Cardiac muscle cell (in vitro differentiated cells and primary cell): ENCODE results near the gene ATG101. TPM values are rescaled to one million over a fixed set of nuclear protein-coding genes. Genes with fewer than 3 reads are reported as not detected.
A peak's percentile ranks its signal among the peaks of the same experiment; 100 is the strongest.

Experiments
- DNase-seq, 2 donors: peaks; one replicate each; pipeline versions ENCODE4 v3.0.0 to v3.0.0-alpha.2; 2010 to 2017; ENCODE audit warnings: low read depth in 1 of 2, low spot score in 1 of 2
- H3K27ac ChIP-seq: fragments of 200-600 bp; sonication (generic); 2 replicates; pipeline ENCODE4 v1.5.1; 2016
- H3K27me3 ChIP-seq: fragments of 200-600 bp; sonication (generic); 2 replicates; pipeline ENCODE4 v1.6.0; 2016; ENCODE audit warnings: control low read depth
- H3K36me3 ChIP-seq: fragments of 200-600 bp; sonication (generic); 2 replicates; pipeline ENCODE4 v1.5.1; 2016; ENCODE audit warnings: control low read depth
- H3K4me1 ChIP-seq: fragments of 200-600 bp; sonication (generic); 2 replicates; pipeline ENCODE4 v1.8.1; 2017; ENCODE audit warnings: low read depth, mild to moderate bottlenecking, mixed run types
- H3K4me3 ChIP-seq: fragments of 200-600 bp; sonication (generic); 2 replicates; pipeline ENCODE4 v1.5.1; 2016; ENCODE audit warnings: mild to moderate bottlenecking
- H3K9me3 ChIP-seq: fragments of 200-600 bp; sonication (generic); 2 replicates; pipeline ENCODE4 v1.5.1; 2017; ENCODE audit warnings: low read depth, mild to moderate bottlenecking, control low read depth
- polyA plus RNA-seq: library from polyadenylated mRNA; unstranded; fragments of >200 nt; fragmentation: Nextera tagmentation; extraction: Ambion mirVana; gene quantifications from 2 replicates; pipeline ENCODE4 v1.2.1, GENCODE V29; 2016
- total RNA-seq: library from RNA; depleted of rRNA; stranded (reverse); fragments of >200 nt; gene quantifications from 2 replicates; pipeline ENCODE4 v1.2.3, GENCODE V29; 2016
- TF ChIP-seq, protein P1 (sequence below): IDR thresholded peaks from 2 replicates; pipeline ENCODE4 v1.5.1; 2012; ENCODE audit warnings: low read depth, mild to moderate bottlenecking, low read length

The ATG101 gene
- total and polyA plus RNA-seq, 2 experiments from 2014 or later: 36.6 to 37.4 TPM

- TF ChIP-seq, protein P1, sequence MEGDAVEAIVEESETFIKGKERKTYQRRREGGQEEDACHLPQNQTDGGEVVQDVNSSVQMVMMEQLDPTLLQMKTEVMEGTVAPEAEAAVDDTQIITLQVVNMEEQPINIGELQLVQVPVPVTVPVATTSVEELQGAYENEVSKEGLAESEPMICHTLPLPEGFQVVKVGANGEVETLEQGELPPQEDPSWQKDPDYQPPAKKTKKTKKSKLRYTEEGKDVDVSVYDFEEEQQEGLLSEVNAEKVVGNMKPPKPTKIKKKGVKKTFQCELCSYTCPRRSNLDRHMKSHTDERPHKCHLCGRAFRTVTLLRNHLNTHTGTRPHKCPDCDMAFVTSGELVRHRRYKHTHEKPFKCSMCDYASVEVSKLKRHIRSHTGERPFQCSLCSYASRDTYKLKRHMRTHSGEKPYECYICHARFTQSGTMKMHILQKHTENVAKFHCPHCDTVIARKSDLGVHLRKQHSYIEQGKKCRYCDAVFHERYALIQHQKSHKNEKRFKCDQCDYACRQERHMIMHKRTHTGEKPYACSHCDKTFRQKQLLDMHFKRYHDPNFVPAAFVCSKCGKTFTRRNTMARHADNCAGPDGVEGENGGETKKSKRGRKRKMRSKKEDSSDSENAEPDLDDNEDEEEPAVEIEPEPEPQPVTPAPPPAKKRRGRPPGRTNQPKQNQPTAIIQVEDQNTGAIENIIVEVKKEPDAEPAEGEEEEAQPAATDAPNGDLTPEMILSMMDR: peak; percentile 18
- no peak for DNase-seq
- Histone ChIP-seq H3K4me1 (peaks cover 22% of the 10 kb centered on the region), H3K9me3 (no peaks in the 10 kb centered on the region), H3K27ac (no peak overlapping the region), H3K4me3 (peak overlapping the region; percentile 39), H3K36me3 (no peaks in the 10 kb centered on the region), H3K27me3 (peaks cover 12% of the 10 kb centered on the region)
Measured at GRCh38 chr12:52023976-52024688, 45.6 kb upstream of the ATG101 start.

DNA sequence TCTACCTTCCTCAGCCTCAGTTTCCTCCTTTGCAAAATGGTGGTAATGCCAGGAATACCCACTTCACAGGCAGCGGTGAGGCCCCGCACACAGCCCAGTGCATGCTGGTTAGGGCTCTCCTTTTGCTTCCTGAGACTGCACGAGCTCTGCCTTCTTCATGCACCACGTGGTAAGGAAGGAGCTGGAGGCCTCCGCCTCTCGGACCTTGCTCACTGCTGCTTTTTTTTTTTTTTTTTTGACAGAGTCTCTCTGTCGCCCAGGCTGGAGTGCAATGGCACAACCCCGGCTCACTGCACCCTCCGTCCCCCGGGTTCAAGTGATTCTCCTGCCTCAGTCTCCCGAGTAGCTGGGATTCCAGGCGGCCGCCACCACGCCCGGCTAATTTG is 44.9 kb upstream of the ATG101 start:
- peaks cover 25% of the 10 kb centered on the region for H3K4me1 ChIP-seq
- H3K4me3 ChIP-seq: no peak overlapping the region
- H3K27ac ChIP-seq: no peak overlapping the region
- no peaks in the 10 kb centered on the region for H3K9me3 ChIP-seq
- TF ChIP-seq, protein P1: no peak
- peaks cover 12% of the 10 kb centered on the region for H3K27me3 ChIP-seq
- no peaks in the 10 kb centered on the region for H3K36me3 ChIP-seq
- peak in 1 of 2 donors; percentile 29 for DNase-seq

DNA sequence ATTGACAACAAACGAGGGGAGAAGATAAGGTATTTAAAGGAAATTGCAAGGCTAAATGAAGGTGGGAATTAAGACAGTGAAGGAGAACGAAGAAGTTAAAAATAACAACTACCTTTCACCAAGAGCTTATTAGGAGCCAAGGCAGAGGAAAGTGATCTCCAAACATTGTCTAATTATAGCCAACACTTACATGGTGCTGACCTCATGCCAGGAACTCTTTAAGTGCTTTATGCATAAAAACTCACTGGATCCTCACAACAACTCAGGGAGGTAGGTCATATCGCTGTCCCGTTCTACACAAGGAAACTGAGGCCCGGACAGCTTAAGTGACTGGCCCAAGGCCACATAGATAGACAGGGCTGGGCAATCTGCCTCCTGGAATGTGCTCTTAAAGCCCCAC is 43.5 kb upstream of the ATG101 start:
- peaks cover 12% of the 10 kb centered on the region for H3K27me3 ChIP-seq
- no peaks in the 10 kb centered on the region for H3K36me3 ChIP-seq
- H3K4me3 ChIP-seq: no peak overlapping the region
- peak overlapping the region; percentile 96 for H3K27ac ChIP-seq
- H3K9me3 ChIP-seq: no peaks in the 10 kb centered on the region
- TF ChIP-seq, protein P1: no peak
- H3K4me1 ChIP-seq: peaks cover 30% of the 10 kb centered on the region
- peak in 1 of 2 donors; percentile 70 for DNase-seq

DNA sequence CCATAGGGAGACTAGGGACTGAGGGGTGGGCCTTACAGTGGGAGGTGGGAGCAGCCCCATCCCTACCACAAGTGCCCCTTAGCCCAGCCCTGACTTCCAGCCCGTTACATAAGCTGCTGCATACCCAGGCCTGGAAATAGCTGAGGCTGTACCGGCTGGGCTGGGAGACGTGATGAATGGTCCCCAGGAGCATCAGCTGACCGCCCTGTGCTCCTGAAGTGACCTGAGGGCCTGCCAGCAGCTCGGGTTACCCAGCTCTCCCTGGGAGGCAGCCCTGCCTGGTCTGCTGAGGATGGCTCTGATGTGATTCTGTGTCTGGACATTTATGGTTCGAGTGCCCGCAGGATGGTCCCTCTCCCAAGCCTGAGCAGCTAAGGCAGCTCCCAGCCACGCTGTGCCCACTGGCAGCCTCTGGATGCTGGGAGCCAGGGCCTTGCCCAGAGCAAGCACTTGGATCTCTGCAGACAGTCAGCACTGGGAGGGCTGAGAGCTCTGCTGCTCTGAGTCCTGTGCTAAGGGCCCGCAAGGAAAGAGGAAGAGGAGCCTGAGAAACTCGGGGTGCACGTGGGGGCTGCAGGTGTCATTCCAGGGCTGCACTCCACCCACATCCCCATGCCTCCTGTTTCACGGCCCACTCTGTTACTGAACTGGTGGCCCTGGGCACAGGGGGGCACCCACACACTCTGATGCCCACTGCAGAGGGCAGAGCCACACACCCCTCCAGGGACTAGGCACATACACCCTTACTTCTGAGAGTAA is 42.5 kb upstream of the ATG101 start:
- Histone ChIP-seq H3K36me3 (no peaks in the 10 kb centered on the region), H3K4me1 (peaks cover 33% of the 10 kb centered on the region), H3K9me3 (no peaks in the 10 kb centered on the region), H3K27ac (peak overlapping the region; percentile 96), H3K27me3 (peaks cover 7% of the 10 kb centered on the region), H3K4me3 (no peak overlapping the region)
- TF ChIP-seq, protein P1: no peak
- peak in 1 of 2 donors; percentile 82 for DNase-seq

DNA sequence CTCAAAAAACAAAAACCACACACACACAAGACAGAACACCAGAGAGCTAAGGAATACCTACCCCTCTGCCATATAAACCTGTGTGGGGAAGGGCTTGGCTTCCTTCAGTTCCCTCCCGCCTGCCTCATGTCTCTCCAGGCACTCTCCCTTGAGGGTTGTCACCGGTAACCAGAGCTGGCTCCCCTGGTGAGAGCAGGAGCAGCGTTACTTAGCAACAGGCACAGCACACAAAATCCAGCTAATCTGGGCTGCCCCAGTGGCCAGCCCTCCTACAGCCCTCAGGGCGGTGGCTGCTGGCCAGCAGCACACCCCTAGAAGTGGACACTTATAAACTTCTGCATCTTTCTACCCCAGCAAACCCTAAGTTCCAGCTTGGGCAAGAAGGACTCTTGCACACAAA is 40.1 kb upstream of the ATG101 start:
- H3K36me3 ChIP-seq: no peaks in the 10 kb centered on the region
- no peaks in the 10 kb centered on the region for H3K9me3 ChIP-seq
- TF ChIP-seq, protein P1: no peak
- peaks cover 2% of the 10 kb centered on the region for H3K27me3 ChIP-seq
- no peak overlapping the region for H3K4me3 ChIP-seq
- peak; percentile 65 to 91 for DNase-seq
- H3K27ac ChIP-seq: peak overlapping the region; percentile 64
- H3K4me1 ChIP-seq: peaks cover 36% of the 10 kb centered on the region
